Activated CD8-positive, alpha-beta memory T cell treated with anti-CD3 and anti-CD28 coated beads, Interleukin-2, amount 50 U/mL, for 4 hours (primary cell): Measurements from ENCODE around the gene CRB3.

Experiments
- DNase-seq: peaks from one replicate; pipeline ENCODE4 v3.0.0-alpha.2; 2020

CRB3 gene

GRCh38 chr19:6470173-6470572 is 6.1 kb downstream of the CRB3 start:
- no peak for DNase-seq

GRCh38 chr19:6471076-6471475 is 7.0 kb downstream of the CRB3 start:
- no peak for DNase-seq

GRCh38 chr19:6472713-6473112 is 8.6 kb downstream of the CRB3 start:
- DNase-seq: no peak

- no peak for DNase-seq
These were observed 9.6 kb downstream of the CRB3 start for GRCh38 chr19:6473647-6474046.

- no peak for DNase-seq
These were observed 11.4 kb downstream of the CRB3 start for GRCh38 chr19:6475321-6476108.

GRCh38 chr19:6476155-6476895 is 12.3 kb downstream of the CRB3 start:
- DNase-seq: peak; percentile 46

GRCh38 chr19:6476896-6477431 is 12.9 kb downstream of the CRB3 start:
- no peak for DNase-seq

GRCh38 chr19:6478815-6479214 is 14.7 kb downstream of the CRB3 start:
- DNase-seq: no peak

GRCh38 chr19:6479836-6480398 is 15.8 kb downstream of the CRB3 start:
- DNase-seq: no peak

GRCh38 chr19:6480848-6481415 is 16.9 kb downstream of the CRB3 start:
- DNase-seq: peak; percentile 44

GRCh38 chr19:6481541-6482342 is 17.7 kb downstream of the CRB3 start, which contains the start of gene DENND1C:
Gene DENND1C, minus strand, starts transcription at chr19:6481787. Its CDS starts 92 bp downstream, at chr19:6481695.
- DNase-seq: peak; percentile 67

GRCh38 chr19:6482343-6482686 is 18.2 kb downstream of the CRB3 start:
- DNase-seq: no peak

GRCh38 chr19:6483235-6483634 is 19.2 kb downstream of the CRB3 start:
- DNase-seq: no peak

GRCh38 chr19:6484230-6484629 is 20.2 kb downstream of the CRB3 start:
- DNase-seq: no peak

GRCh38 chr19:6484831-6485230 is 20.8 kb downstream of the CRB3 start:
- no peak for DNase-seq

- no peak for DNase-seq
These were observed 25.4 kb downstream of the CRB3 start for GRCh38 chr19:6489278-6490061.

GRCh38 chr19:6490134-6490533 is 26.1 kb downstream of the CRB3 start:
- DNase-seq: no peak

GRCh38 chr19:6491802-6492592 is 27.9 kb downstream of the CRB3 start:
- DNase-seq: no peak

- no peak for DNase-seq
These were observed 30.5 kb downstream of the CRB3 start for GRCh38 chr19:6494438-6495036.

- no peak for DNase-seq
These were observed 31.9 kb downstream of the CRB3 start for GRCh38 chr19:6495947-6496346.
